Activated T-helper 1 cell treated with anti-CD3 and anti-CD28 coated beads, Interleukin-12 subunit alpha, Interleukin-12 subunit beta, Interleukin-2, Interleukin-4 antibody, amounts not matched to agents 30 ng/mL and 10 ng/mL and 1 ng/mL, durations not matched to agents 14 hours and 24 hours and 36 hours (primary cell): ENCODE results near the gene CCHCR1. TPM values are rescaled to one million over a fixed set of nuclear protein-coding genes. Genes with fewer than 3 reads are reported as not detected.

Experiments
- DNase-seq: peaks from one replicate; pipeline ENCODE4 v3.0.0; 2021; ENCODE audit warnings: low spot score
- H3K27ac Mint-ChIP-seq: one replicate; pipeline ENCODE4 v1.8.0; 2021; ENCODE audit warnings: mild to moderate bottlenecking, mixed read lengths
- H3K27me3 Mint-ChIP-seq: one replicate; pipeline ENCODE4 v1.8.0; 2022; ENCODE audit warnings: mild to moderate bottlenecking, moderate library complexity, mixed read lengths; ENCODE audit not compliant: insufficient read depth
- H3K36me3 Mint-ChIP-seq: one replicate; pipeline ENCODE4 v1.8.0; 2021; ENCODE audit warnings: low read depth, mixed read lengths
- H3K4me1 Mint-ChIP-seq: one replicate; pipeline ENCODE4 v1.8.0; 2021; ENCODE audit warnings: low read depth, mixed read lengths
- H3K4me3 Mint-ChIP-seq: one replicate; pipeline ENCODE4 v1.8.0; 2021; ENCODE audit warnings: mild to moderate bottlenecking, moderate library complexity, mixed read lengths
- H3K9me3 Mint-ChIP-seq: one replicate; pipeline ENCODE4 v1.8.0; 2021; ENCODE audit warnings: mixed read lengths
- intact Hi-C: fragments of 100-400 bp; cut with micrococcal nuclease; formaldehyde crosslinking; loops from one replicate; pipeline ENCODE4 v1.15.1; 2024
- total RNA-seq: library from RNA; stranded (reverse); gene quantifications from 2 replicates; pipeline ENCODE4 v1.2.3, GENCODE V29; 2022

CCHCR1 gene
- total RNA-seq, 1 donor from 2014 or later, result 50.9 TPM

DNA sequence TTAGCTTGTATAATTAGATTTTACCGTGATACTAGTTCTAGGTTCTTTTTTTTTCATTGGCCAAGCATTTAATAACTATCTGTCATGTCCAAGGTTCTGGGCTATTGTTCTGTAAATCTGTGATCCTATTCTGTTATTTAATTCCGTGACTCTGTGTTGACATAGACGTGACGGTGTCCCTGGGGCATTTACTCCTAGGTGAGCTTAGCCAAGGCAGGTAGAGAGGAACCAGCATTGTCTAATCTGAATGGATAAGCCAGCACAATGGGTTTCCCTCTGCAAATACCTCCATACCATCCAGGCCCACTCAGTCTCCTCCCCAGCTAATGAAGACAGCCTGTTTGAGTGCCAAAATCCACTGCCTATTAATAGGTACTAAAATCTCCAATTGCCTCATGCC, 28.5 kb downstream of the CCHCR1 start:
- Mint-ChIP-seq H3K4me3 (no peak overlapping the region), H3K27ac (no peak overlapping the region), H3K36me3 (no peaks in the 10 kb centered on the region), H3K4me1 (peaks cover 7% of the 10 kb centered on the region), H3K9me3 (no peaks in the 10 kb centered on the region), H3K27me3 (peaks cover 19% of the 10 kb centered on the region)
- no peak for DNase-seq
- intact Hi-C loops, result no loop called here

DNA sequence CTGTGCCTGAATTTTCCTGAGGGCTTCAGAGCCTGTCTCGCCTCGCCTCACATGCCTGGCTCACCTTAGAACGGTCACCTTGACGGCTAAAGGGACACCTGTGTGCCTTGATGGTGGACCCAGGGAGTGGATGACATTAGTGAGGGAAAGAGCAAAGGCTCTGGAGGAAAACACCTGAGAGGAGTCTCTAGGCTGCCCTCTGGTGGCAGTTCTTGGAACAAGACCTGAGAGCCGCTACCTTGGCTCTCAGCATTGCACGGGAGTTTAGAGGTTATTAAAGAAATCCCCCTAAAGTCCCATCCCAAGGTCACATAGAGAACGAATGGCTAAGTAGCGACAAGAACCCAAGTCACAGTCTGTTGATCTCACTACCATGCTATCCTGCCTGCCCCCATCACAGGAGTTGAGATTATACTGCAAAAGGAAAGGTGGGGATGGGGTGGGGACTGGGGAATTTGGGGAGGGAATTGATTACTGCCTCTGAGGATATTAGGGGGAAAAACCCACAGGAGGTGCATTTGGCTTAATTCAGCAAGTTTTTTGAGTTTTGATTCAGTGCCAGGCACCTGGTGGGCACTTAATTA, 29.4 kb downstream of the CCHCR1 start:
- no peaks in the 10 kb centered on the region for H3K36me3 Mint-ChIP-seq
- peaks cover 20% of the 10 kb centered on the region for H3K27me3 Mint-ChIP-seq

DNA sequence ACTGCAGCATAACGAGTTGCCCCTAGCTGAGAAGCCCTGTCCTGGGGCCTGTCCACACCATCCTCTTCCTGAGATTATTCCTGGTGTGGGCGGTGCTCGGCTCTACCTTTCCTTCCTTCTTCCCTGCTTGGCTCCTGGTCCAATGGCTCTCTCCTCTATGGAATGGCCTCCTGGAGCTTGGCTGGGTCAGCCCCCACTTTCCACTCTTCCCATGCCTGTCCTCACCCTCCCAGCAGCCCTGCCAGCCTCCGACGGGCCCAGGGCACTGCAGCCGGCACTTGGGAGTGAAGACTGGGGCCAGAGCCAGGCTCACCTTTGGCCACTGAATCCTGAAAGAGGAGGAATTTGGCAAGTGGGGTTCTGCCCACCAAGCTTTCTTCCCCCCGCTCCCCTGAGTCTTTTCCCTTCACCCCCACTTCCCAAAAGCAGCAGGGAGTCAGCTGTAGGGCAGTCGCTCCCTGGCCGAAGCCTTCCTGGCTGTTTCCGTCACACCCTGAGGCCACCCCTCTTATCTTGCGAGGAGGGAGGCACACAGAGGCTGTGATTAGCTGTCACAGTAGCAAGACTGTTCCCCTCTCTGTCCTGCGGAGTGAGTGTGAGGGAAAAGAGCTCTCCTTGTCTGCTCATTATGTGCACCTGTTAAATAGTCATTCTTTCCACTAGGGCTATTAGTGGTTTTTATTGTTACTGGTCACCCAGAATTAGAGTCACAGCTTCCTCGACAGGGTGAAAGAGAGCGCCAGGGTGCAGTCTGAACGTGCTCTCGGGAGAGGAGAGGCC, 31.0 kb downstream of the CCHCR1 start:
- Mint-ChIP-seq H3K27ac (no peak overlapping the region), H3K4me3 (no peak overlapping the region), H3K27me3 (peaks cover 18% of the 10 kb centered on the region), H3K4me1 (peaks cover 7% of the 10 kb centered on the region), H3K9me3 (no peaks in the 10 kb centered on the region), H3K36me3 (no peaks in the 10 kb centered on the region)
- no peak for DNase-seq
- intact Hi-C loops, result no loop called here

More for the DNA sequence above, 29.4 kb downstream of the CCHCR1 start:
- intact Hi-C loops, result no loop called here
- Mint-ChIP-seq H3K27ac (peak overlapping the region; percentile 13), H3K4me1 (peaks cover 7% of the 10 kb centered on the region), H3K4me3 (no peak overlapping the region), H3K9me3 (no peaks in the 10 kb centered on the region)
- peak; percentile 54 for DNase-seq

DNA sequence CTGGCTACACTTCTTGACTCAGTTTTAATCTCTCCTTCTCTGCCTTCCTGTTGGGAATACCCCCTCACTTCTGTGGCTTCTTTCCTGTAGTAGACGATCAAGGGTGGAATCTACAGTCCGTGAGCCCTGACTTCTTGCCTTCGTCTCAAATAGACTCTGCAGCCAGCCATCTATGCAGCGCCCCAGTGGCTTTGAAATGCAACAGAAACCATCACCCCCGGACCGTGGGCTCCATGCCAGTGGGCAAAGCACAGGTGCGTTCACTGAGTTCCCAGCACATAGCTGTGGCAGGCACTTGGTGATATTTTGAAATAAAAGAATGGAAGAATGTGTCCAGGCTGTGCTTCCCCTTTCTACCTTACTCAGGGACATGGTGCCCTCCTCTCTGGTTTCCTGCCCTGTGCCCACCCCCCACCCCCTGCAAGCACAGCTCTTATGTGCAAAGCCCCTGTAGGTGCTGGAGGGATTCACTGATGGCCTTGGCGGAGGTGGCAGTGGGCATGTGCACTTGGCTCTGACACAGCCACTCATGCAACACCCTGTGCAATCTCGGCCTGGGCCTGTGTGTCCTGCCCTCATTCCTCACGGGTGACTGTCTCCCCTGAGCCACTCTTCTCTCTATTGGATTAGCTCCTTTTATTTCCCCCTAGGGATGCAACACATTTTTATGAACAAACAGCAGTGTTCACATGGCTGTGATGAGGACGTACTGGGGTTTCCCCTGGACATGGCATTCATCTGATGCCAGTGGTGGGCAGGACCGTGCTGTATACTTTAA, 31.8 kb downstream of the CCHCR1 start:
- Mint-ChIP-seq H3K27me3 (peaks cover 18% of the 10 kb centered on the region), H3K27ac (no peak overlapping the region), H3K4me1 (peaks cover 7% of the 10 kb centered on the region), H3K4me3 (no peak overlapping the region), H3K36me3 (no peaks in the 10 kb centered on the region), H3K9me3 (no peaks in the 10 kb centered on the region)
- intact Hi-C loops, result no loop called here
- no peak for DNase-seq

DNA sequence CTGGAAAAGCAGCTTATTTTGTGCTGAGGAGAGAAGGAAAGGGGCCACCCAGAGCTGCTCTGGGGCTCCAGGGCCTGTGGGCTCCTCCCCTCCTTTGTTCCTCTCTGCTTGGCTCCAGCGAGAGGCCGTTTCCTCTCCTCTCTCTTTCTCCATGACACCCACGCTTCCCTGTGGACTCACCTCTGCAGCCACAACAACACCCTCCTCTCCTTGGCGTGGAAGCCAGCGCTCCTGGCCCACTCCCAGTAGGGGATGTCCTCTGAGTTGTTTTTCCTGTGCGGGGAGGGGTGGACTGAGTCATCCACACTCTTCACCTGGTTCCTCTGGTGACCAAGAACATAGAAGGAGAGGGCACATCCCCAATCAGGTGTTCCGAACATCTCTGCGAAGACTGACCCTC, 32.4 kb downstream of the CCHCR1 start:
- H3K27ac Mint-ChIP-seq, result no peak overlapping the region
- no peak overlapping the region for H3K4me3 Mint-ChIP-seq
- no peak for DNase-seq
- intact Hi-C loops, result no loop called here
- peaks cover 7% of the 10 kb centered on the region for H3K4me1 Mint-ChIP-seq
- no peaks in the 10 kb centered on the region for H3K36me3 Mint-ChIP-seq
- H3K27me3 Mint-ChIP-seq, result peaks cover 18% of the 10 kb centered on the region
- no peaks in the 10 kb centered on the region for H3K9me3 Mint-ChIP-seq

DNA sequence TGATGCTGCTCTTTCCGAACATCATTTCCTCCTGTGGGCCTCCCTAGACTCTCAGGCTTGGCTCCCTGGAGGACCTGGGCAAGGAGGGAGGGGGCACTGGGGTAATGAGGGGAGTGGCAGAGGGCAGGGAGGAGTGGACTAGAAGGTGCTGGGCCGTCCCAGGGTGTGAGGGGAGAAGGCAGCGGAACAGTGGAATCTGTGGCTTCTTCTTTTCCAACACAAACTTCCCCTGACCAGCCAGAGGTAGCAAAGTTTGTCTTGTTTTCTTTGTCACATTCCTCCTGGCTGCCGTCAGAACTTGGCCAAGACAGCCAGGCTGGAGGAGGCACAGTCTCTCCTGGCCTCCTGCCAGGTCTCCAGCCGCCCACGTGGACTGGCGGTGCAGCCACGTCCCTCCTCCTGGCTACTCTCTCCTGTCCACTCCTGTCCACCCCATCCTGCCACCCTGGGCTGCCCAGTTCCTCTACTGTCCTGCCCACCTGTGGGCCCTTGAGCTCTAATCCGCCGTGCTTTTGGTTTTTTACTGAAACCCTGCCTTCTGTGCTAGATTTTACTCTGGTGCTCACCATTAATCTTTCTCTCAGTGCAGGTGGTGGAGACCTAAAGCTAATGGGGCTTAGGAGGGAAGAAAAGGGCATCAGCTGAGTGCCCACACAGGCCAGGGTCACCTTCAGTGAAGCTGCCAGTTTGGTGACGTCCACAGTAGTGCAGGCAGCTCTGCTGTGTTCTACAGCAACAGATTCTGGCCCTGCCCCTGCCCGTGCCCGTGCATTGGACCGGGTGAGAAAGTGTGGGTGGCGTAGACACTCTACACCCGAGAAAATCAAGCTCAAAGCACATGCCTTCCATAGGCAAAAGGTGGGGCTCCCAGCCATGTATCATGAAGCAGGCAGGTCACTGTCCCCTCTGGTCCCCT, 34.6 kb downstream of the CCHCR1 start:
- no peak for DNase-seq
- intact Hi-C loops, result no loop called here
- Mint-ChIP-seq H3K27ac (no peak overlapping the region), H3K4me3 (no peak overlapping the region), H3K4me1 (peaks cover 3% of the 10 kb centered on the region), H3K36me3 (no peaks in the 10 kb centered on the region), H3K27me3 (peaks cover 8% of the 10 kb centered on the region), H3K9me3 (no peaks in the 10 kb centered on the region)

DNA sequence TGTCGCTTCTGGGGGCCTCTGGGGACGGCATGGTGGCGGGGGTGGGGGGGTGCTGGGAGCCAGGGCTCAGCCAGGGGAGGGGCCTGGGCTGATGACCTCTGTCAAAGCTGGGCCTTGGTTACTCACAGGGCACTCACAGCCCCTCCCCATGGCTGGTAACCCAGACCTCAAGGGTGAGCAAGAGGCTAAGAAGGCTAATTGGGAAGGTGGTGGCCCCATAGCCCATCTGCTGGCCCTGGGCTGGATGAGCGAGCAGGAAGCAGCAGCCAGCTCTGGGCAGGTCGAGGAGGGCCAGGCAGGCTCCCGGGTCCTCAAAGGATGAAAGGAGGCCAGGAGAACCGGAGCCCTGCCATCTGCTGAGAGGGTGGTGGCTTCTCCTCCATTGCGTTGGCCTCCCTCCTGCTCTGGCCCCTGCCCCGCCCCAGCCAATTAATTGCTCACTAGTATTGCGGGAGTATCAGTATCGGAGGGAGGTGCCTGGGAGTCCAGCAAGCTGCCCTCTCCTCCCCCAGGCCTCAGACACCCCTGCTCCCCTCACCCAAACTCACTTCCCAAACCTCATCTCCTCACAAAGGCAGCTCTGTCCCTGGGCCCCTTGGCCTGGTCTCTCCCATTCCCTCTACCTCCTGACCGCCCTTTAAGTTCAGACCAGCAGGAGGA, 36.3 kb downstream of the CCHCR1 start:
- no peaks in the 10 kb centered on the region for H3K9me3 Mint-ChIP-seq
- no peak overlapping the region for H3K4me3 Mint-ChIP-seq

DNA sequence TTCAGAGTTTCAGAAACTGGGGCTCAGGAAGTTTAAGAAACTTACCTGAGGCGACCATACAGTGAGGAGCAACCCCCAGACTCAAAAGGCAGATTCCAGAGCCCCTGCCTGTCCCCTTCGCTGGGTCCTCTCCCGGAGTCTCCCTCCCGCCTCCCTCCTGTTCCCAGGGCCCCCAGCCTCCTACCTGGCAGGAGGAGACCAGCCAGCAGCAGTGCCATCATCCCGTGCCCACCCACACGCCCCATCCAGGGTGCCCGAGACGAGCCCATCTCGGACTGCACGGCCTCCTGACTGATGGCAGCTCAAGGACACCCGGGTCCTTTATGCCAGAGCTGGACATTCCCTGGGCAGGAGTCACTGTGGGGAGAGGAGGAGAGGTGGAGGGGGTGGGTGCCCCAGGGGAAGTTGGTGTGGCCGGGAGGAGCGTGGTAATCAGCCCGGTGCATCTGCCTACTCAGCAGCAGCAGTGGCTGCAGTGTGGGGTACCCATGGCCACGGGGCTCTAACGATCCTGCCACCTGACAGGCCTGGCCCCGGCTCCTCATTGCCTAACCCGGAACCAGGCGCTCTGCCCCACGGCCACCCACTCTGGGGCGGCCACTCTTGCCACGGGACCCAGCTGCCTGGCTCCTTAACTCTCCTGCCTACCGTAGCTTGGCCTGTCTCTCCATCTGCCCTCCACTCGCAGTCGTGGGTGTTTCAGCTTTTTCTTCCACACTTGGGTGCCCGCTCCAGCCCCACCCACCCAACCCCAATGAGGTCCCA, 37.3 kb downstream of the CCHCR1 start, which contains the start of gene CDSN:
Gene CDSN (minus strand): TSS at position 296 of the 765 bp plus-strand sequence. CDS start 27 bp downstream, at position 269.
- no peaks in the 10 kb centered on the region for H3K4me1 Mint-ChIP-seq
- peaks cover 3% of the 10 kb centered on the region for H3K27me3 Mint-ChIP-seq
- H3K9me3 Mint-ChIP-seq, result no peaks in the 10 kb centered on the region

More for the DNA sequence above, 36.3 kb downstream of the CCHCR1 start:
- Mint-ChIP-seq H3K4me1 (no peaks in the 10 kb centered on the region), H3K27ac (no peak overlapping the region), H3K27me3 (peaks cover 2% of the 10 kb centered on the region), H3K36me3 (no peaks in the 10 kb centered on the region)
- intact Hi-C loops, result no loop called here
- no peak for DNase-seq

DNA sequence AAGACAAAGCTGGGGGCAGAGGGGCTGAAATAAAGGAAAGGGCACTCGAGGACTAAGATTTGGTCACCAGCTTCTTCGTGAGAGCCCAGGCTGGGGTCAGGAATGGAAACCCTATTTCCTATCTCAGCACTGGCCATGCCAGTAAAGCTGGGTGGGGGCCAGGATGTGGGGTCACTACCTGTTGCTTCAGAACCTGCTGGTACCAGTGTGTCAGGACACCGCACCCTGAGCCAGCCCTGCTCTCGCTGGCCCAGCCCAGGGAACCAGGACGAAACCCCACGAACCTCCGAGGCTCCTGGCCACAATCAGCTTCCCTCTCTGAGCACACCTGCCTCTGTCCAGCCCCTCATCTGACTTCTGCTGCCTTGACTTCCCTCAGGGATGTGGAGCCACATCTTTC, 39.4 kb downstream of the CCHCR1 start:
- intact Hi-C loops, result no loop called here
- no peak for DNase-seq
- no peaks in the 10 kb centered on the region for H3K4me1 Mint-ChIP-seq
- no peak overlapping the region for H3K27ac Mint-ChIP-seq
- no peaks in the 10 kb centered on the region for H3K36me3 Mint-ChIP-seq
- no peak overlapping the region for H3K4me3 Mint-ChIP-seq
- H3K9me3 Mint-ChIP-seq, result no peaks in the 10 kb centered on the region
- H3K27me3 Mint-ChIP-seq, result peaks cover 5% of the 10 kb centered on the region

More for the DNA sequence above, 37.3 kb downstream of the CCHCR1 start, which contains the start of gene CDSN:
- Mint-ChIP-seq H3K36me3 (no peaks in the 10 kb centered on the region), H3K4me3 (no peak within 1 kb of the TSS), H3K27ac (no peak within 1 kb of the TSS)
- intact Hi-C loops, result no loop called here
- no peak for DNase-seq

DNA sequence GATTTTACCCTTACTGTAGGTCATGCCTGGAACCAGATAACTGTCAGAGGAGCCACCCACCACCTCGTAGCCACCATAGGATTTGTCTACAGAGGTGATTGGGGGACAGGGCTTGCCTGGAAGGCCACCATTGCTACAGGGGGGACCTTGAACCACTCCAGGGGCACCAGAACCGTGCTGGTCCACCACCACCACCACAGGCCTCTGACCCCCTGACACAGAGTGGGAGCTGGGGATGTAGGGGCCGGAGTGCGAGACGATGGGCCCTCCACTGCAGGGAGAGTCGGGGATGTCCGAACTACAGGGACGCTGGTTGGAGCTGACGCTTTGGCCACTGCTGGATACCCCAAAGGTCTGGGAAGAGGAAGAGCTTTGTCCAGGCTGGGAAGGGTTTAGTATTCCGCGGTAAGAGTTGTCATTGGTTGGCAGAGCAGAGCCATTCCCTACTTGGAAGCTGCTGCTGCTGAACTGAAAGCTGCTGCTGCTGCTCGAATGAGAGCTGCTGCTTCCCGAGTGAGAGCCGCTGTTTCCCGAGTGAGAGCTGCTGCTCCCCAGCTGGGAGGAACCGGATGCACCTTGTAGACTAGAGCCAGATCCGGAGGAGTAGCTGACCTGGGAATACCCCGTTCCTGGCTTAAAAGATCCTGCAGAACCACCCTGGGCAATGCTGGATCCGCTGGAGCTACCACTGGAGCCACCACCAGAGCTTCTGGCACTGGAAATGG, 40.8 kb downstream of the CCHCR1 start:
- no peaks in the 10 kb centered on the region for H3K4me1 Mint-ChIP-seq
- no peaks in the 10 kb centered on the region for H3K36me3 Mint-ChIP-seq
- DNase-seq, result no peak
- peaks cover 5% of the 10 kb centered on the region for H3K27me3 Mint-ChIP-seq
- no peaks in the 10 kb centered on the region for H3K9me3 Mint-ChIP-seq
- intact Hi-C loops, result no loop called here
- no peak overlapping the region for H3K4me3 Mint-ChIP-seq
- H3K27ac Mint-ChIP-seq, result no peak overlapping the region

DNA sequence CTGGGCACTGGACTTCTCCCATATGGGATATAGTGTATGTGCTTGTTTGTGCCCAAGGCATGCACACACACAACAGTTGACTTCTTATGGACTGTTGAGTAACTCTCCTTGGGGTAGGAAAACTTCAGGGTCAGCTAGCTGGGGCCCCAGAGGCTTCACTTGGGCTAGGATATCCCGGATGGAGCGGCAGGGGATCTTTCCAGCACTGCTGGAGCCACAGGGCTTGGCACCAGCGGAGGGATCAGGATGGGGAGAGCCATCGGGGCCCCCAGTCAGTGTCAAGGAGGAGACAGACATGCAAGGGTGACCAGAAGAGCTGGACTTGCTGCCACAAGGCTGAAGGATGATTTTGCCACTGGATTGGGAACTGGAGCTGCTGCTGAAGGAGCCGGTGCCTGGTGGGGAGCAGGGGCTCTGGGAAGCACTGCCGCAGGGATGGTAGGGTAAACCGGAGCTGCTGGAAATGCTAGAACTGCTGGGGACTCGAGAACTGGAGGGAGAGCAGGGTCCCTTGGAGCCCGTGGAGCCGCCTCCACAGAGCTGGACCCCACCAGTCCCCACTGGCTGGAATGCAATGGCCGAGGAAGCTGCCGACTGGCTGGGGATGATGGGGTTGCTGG, 41.6 kb downstream of the CCHCR1 start:
- intact Hi-C loops, result no loop called here
- no peak for DNase-seq

More for the DNA sequence above, 41.6 kb downstream of the CCHCR1 start:
- Mint-ChIP-seq H3K36me3 (no peaks in the 10 kb centered on the region), H3K4me1 (no peaks in the 10 kb centered on the region), H3K4me3 (no peak overlapping the region), H3K27me3 (peaks cover 5% of the 10 kb centered on the region), H3K9me3 (no peaks in the 10 kb centered on the region), H3K27ac (no peak overlapping the region)
